Measurements from ENCODE around the gene AQP1.

DNA sequence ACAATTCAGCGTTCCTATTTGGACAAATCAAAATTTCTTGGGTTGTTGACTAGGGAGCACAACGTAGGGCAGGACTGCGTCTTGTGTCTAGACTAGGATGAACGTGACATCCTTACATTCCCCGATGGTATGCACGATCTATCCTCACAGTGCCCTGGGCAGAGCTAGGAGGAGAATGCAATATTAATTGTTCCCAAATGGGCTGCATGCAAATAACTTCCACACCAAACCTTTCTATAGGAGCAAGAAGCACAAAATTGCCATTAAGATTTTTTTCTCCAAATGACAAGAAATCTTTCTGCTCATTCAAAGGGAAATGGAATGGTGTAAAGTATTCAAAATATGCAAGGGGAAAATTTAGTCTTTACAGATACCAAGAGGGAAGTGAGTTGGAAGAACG is 21.4 kb upstream of the AQP1 start:
- no peak for TF ChIP-seq CTCF (conservative IDR thresholded peaks at IDR 0.05; ENCODE audit: low read length)
- no peak for TF ChIP-seq EZH2phosphoT487 (IDR thresholded peaks at IDR 0.05; ENCODE audit: borderline replicate concordance, low read depth, low read length)

Measured in OCI-LY7 (cell line).